Bronchial epithelial cell (primary cell): Measurements from ENCODE around the gene CMAS. TPM values are rescaled to one million over a fixed set of nuclear protein-coding genes. Genes with fewer than 3 reads are reported as not detected.
"Not testable (repeated sequence)": the region's sequence is repeated elsewhere in the genome, so short reads cannot be mapped to it uniquely, and the experiment has no call there.

Source experiments
- DNase-seq: peaks from one replicate; pipeline ENCODE4 v3.0.0-alpha.2; 2010; ENCODE audit warnings: low read depth
- FAIRE-seq: peaks from 2 replicates; lab custom pipeline; 2011; peaks lifted over from hg19 to GRCh38; lab: Jason Lieb, UNC
- H3K27me3 ChIP-seq: 2 replicates; pipeline ENCODE4 v1.5.1; 2011; ENCODE audit warnings: low read length; ENCODE audit not compliant: control insufficient read depth, insufficient read depth
- H3K36me3 ChIP-seq: 2 replicates; pipeline ENCODE4 v1.5.1; 2011; ENCODE audit warnings: low read length; ENCODE audit not compliant: control insufficient read depth, insufficient read depth
- H3K4me3 ChIP-seq: 2 replicates; pipeline ENCODE4 v1.5.1; 2011; ENCODE audit warnings: mild to moderate bottlenecking, low read depth, low read length, control low read depth
- CTCF ChIP-seq: IDR thresholded peaks from 2 replicates; pipeline ENCODE4 v1.5.1; 2011; ENCODE audit warnings: mild to moderate bottlenecking, moderate library complexity, low read length, control low read depth, inconsistent platforms; ENCODE audit not compliant: insufficient read depth, severe bottlenecking
- total RNA-seq: library from RNA; depleted of rRNA; stranded (reverse); fragments of >200 nt; gene quantifications from 2 replicates; pipeline ENCODE4 v1.2.1, GENCODE V29; 2014

Gene CMAS
- total RNA-seq, 1 donor from 2014 or later = 26.6 TPM

GRCh38 chr12:22048351-22049041 is 2.5 kb downstream of the CMAS start:
- no peak overlapping the region for H3K4me3 ChIP-seq
- FAIRE-seq (no peak), DNase-seq (no peak)
- no peaks in the 10 kb centered on the region for H3K27me3 ChIP-seq
- TF ChIP-seq CTCF = no peak
- no peaks in the 10 kb centered on the region for H3K36me3 ChIP-seq

- no peak for TF ChIP-seq CTCF
- Histone ChIP-seq H3K27me3 (no peaks in the 10 kb centered on the region), H3K36me3 (no peaks in the 10 kb centered on the region), H3K4me3 (no peak overlapping the region)
- no peak for DNase-seq
- no peak for FAIRE-seq
Observed at GRCh38 chr12:22050078-22050477, 4.1 kb downstream of the CMAS start.

- no peak for FAIRE-seq
- Histone ChIP-seq H3K4me3 (no peak overlapping the region), H3K36me3 (peaks cover under 1% of the 10 kb centered on the region), H3K27me3 (no peaks in the 10 kb centered on the region)
- TF ChIP-seq CTCF = no peak
- DNase-seq = peak; percentile 22
Observed at GRCh38 chr12:22051114-22051698, 5.2 kb downstream of the CMAS start.

- DNase-seq, H3K4me3 ChIP-seq, H3K36me3 ChIP-seq, H3K27me3 ChIP-seq, FAIRE-seq: not testable (repeated sequence)
Observed at GRCh38 chr12:22052994-22053393, 7.0 kb downstream of the CMAS start.

GRCh38 chr12:22054155-22054554 is 8.1 kb downstream of the CMAS start:
- Histone ChIP-seq H3K4me3 (no peak overlapping the region), H3K36me3 (peaks cover 3% of the 10 kb centered on the region), H3K27me3 (no peaks in the 10 kb centered on the region)
- no peak for TF ChIP-seq CTCF
- no peak for DNase-seq
- no peak for FAIRE-seq

GRCh38 chr12:22056607-22057006 is 10.6 kb downstream of the CMAS start:
- Histone ChIP-seq H3K27me3 (no peaks in the 10 kb centered on the region), H3K4me3 (no peak overlapping the region), H3K36me3 (peaks cover 3% of the 10 kb centered on the region)
- TF ChIP-seq CTCF = no peak
- FAIRE-seq = no peak
- DNase-seq = no peak
